LNCAP (cell line): Measurements from ENCODE around the gene HBE1.

Source experiments
- TF ChIP-seq, protein P1 (sequence below): fragments of 450-650 bp; IDR thresholded peaks from 2 replicates; pipeline ENCODE4 v1.5.1; 2017; ENCODE audit warnings: mild to moderate bottlenecking

HBE1 gene

GRCh38 chr11:5226732-5227310 lies 42.9 kb downstream of the HBE1 start, which contains the start of gene HBB:
Gene HBB (minus strand): TSS chr11:5227071. CDS start chr11:5227021, 50 bp downstream.
- TF ChIP-seq, protein P1, sequence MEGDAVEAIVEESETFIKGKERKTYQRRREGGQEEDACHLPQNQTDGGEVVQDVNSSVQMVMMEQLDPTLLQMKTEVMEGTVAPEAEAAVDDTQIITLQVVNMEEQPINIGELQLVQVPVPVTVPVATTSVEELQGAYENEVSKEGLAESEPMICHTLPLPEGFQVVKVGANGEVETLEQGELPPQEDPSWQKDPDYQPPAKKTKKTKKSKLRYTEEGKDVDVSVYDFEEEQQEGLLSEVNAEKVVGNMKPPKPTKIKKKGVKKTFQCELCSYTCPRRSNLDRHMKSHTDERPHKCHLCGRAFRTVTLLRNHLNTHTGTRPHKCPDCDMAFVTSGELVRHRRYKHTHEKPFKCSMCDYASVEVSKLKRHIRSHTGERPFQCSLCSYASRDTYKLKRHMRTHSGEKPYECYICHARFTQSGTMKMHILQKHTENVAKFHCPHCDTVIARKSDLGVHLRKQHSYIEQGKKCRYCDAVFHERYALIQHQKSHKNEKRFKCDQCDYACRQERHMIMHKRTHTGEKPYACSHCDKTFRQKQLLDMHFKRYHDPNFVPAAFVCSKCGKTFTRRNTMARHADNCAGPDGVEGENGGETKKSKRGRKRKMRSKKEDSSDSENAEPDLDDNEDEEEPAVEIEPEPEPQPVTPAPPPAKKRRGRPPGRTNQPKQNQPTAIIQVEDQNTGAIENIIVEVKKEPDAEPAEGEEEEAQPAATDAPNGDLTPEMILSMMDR: no peak

GRCh38 chr11:5225480-5225871 lies 44.3 kb downstream of the HBE1 start:
- TF ChIP-seq, protein P1: no peak

- TF ChIP-seq, protein P1: no peak
Observed at GRCh38 chr11:5224538-5225479, 44.9 kb downstream of the HBE1 start.

- TF ChIP-seq, protein P1: no peak
Observed at GRCh38 chr11:5223686-5224085, 46.1 kb downstream of the HBE1 start.

- TF ChIP-seq, protein P1: no peak
Observed at GRCh38 chr11:5223146-5223545, 46.6 kb downstream of the HBE1 start.
